ENCODE results near the gene DNAL4. TPM values are rescaled to one million over a fixed set of nuclear protein-coding genes. Genes with fewer than 3 reads are reported as not detected.

The DNAL4 gene
- polyA plus RNA-seq, 1 donor (not counting 4 experiments of a cell fraction or from before 2014, with no cell fraction given): 11.4 TPM

- peaks cover 3% of the 10 kb centered on the region for H3K4me1 ChIP-seq (ENCODE audit: control insufficient read depth, extremely low read depth, insufficient read depth, low read length)
- no peaks in the 10 kb centered on the region for H3K79me2 ChIP-seq (ENCODE audit: control insufficient read depth, insufficient read depth, low read length)
- H3K4me3 ChIP-seq (ENCODE audit: control insufficient read depth in 2 of 3, extremely low read depth in 1 of 3, insufficient read depth in 2 of 3, low read depth in 1 of 3, low read length in 3 of 3): no peak overlapping the region
- peaks cover 58% of the 10 kb centered on the region for H3K27me3 ChIP-seq (ENCODE audit: control insufficient read depth, extremely low read depth, insufficient read depth, low read length)
- no peak overlapping the region for H3K9ac ChIP-seq (ENCODE audit: control insufficient read depth, extremely low read depth, insufficient read depth, low read length)
- no peak overlapping the region for H3K4me2 ChIP-seq (ENCODE audit: control insufficient read depth, extremely low read depth, insufficient read depth, low read depth, low read length)
- no peak overlapping the region for H3K27ac ChIP-seq (ENCODE audit: control insufficient read depth, insufficient read depth, low read length)
- H3K9me1 ChIP-seq (ENCODE audit: control insufficient read depth, extremely low read depth, insufficient read depth, low read length): no peaks in the 10 kb centered on the region
- no peaks in the 10 kb centered on the region for H3K36me3 ChIP-seq (ENCODE audit: control insufficient read depth in 2 of 2, extremely low read depth in 1 of 2, insufficient read depth in 2 of 2, low read length in 2 of 2)
- H2AFZ ChIP-seq (ENCODE audit: control insufficient read depth, low read length): no peak overlapping the region
- no peak for TF ChIP-seq CTCF (optimal IDR thresholded peaks at IDR 0.05 in 1 of 3, IDR thresholded peaks at IDR 0.05 in 1 of 3, conservative IDR thresholded peaks at IDR 0.05 in 1 of 3; ENCODE audit: extremely low read depth in 1 of 3, insufficient read depth in 2 of 3, low read length in 3 of 3)
- TF ChIP-seq EZH2 (IDR thresholded peaks at IDR 0.05; ENCODE audit: low read length): no peak
- peaks cover 8% of the 10 kb centered on the region for H4K20me1 ChIP-seq (ENCODE audit: control insufficient read depth, extremely low read depth, insufficient read depth, low read length)
- no peaks in the 10 kb centered on the region for H3K9me3 ChIP-seq (ENCODE audit: control insufficient read depth, low read depth, low read length)
- FAIRE-seq (no peak), DNase-seq (ENCODE audit: low read depth, low spot score) (no peak)
- dilution Hi-C loops (cut with MboI; ENCODE audit: extremely low pct_ligation_motif_present, low sequenced_read_pairs): no loop called here
Observed at GRCh38 chr22:38842512-38843200, 48.7 kb upstream of the DNAL4 start.

GRCh38 chr22:38841635-38842034 is 47.7 kb upstream of the DNAL4 start:
- FAIRE-seq (no peak), DNase-seq (ENCODE audit: low read depth, low spot score) (no peak)
- H3K9me1 ChIP-seq (ENCODE audit: control insufficient read depth, extremely low read depth, insufficient read depth, low read length): no peaks in the 10 kb centered on the region
- peaks cover 58% of the 10 kb centered on the region for H3K27me3 ChIP-seq (ENCODE audit: control insufficient read depth, extremely low read depth, insufficient read depth, low read length)
- H3K27ac ChIP-seq (ENCODE audit: control insufficient read depth, insufficient read depth, low read length): no peak overlapping the region
- no peak overlapping the region for H3K4me2 ChIP-seq (ENCODE audit: control insufficient read depth, extremely low read depth, insufficient read depth, low read depth, low read length)
- H3K9ac ChIP-seq (ENCODE audit: control insufficient read depth, extremely low read depth, insufficient read depth, low read length): no peak overlapping the region
- H3K4me1 ChIP-seq (ENCODE audit: control insufficient read depth, extremely low read depth, insufficient read depth, low read length): peaks cover 3% of the 10 kb centered on the region
- no peak overlapping the region for H3K4me3 ChIP-seq (ENCODE audit: control insufficient read depth in 2 of 3, extremely low read depth in 1 of 3, insufficient read depth in 2 of 3, low read depth in 1 of 3, low read length in 3 of 3)
- TF ChIP-seq EZH2 (IDR thresholded peaks at IDR 0.05; ENCODE audit: low read length) (no peak), CTCF (optimal IDR thresholded peaks at IDR 0.05 in 1 of 3, IDR thresholded peaks at IDR 0.05 in 1 of 3, conservative IDR thresholded peaks at IDR 0.05 in 1 of 3; ENCODE audit: extremely low read depth in 1 of 3, insufficient read depth in 2 of 3, low read length in 3 of 3) (no peak)
- H4K20me1 ChIP-seq (ENCODE audit: control insufficient read depth, extremely low read depth, insufficient read depth, low read length): peaks cover 8% of the 10 kb centered on the region
- dilution Hi-C loops (cut with MboI; ENCODE audit: extremely low pct_ligation_motif_present, low sequenced_read_pairs): no loop called here
- no peaks in the 10 kb centered on the region for H3K9me3 ChIP-seq (ENCODE audit: control insufficient read depth, low read depth, low read length)
- H2AFZ ChIP-seq (ENCODE audit: control insufficient read depth, low read length): no peak overlapping the region
- no peaks in the 10 kb centered on the region for H3K79me2 ChIP-seq (ENCODE audit: control insufficient read depth, insufficient read depth, low read length)
- no peaks in the 10 kb centered on the region for H3K36me3 ChIP-seq (ENCODE audit: control insufficient read depth in 2 of 2, extremely low read depth in 1 of 2, insufficient read depth in 2 of 2, low read length in 2 of 2)

Measured in keratinocyte (primary cell).